OCI-LY7 (cell line): ENCODE measurements around the gene RUVBL2. TPM values are rescaled to one million over a fixed set of nuclear protein-coding genes. Genes with fewer than 3 reads are reported as not detected.
"Not testable (repeated sequence)": the region's sequence is repeated elsewhere in the genome, so short reads cannot be mapped to it uniquely, and the experiment has no call there.

Experiments
- BruUV-seq: library from RNA; stranded (reverse); fragments of 400-500 nt; replicated peaks from 2 replicates; lab custom pipeline; 2021; lab: Mats Ljungman, UMichigan
- CTCF ChIA-PET: fragments of 300-600 bp; sonication (Branson Sonifier 250); formaldehyde crosslinking; loops from one replicate; lab custom pipeline; 2022; ENCODE audit warnings: antibody characterized with exemption; ENCODE audit not compliant: unreplicated experiment; lab: Charles Lee
- POLR2A ChIA-PET: fragments of 300-600 bp; sonication (Branson Sonifier 250); formaldehyde crosslinking; loops from one replicate; lab custom pipeline; 2022; ENCODE audit warnings: antibody characterized with exemption; lab: Charles Lee
- DNase-seq: peaks from one replicate; pipeline ENCODE4 v3.0.0-alpha.2; 2015; ENCODE audit warnings: low spot score
- H2AFZ ChIP-seq: fragments of 200-600 bp; sonication (generic), shearing (Covaris generic); 2 replicates; pipeline ENCODE4 v1.6.1; 2014; ENCODE audit warnings: mild to moderate bottlenecking, antibody characterized with exemption, low read length, moderate library complexity
- H3K27ac ChIP-seq: fragments of 200-600 bp; sonication (generic); 2 replicates; pipeline ENCODE4 v1.5.1; 2014; ENCODE audit warnings: mixed run types, low read depth, mild to moderate bottlenecking, moderate library complexity, low read length, inconsistent platforms; ENCODE audit not compliant: poor library complexity, severe bottlenecking
- H3K36me3 ChIP-seq: fragments of 200-600 bp; sonication (generic); 2 replicates; pipeline ENCODE4 v1.6.1; 2014; ENCODE audit warnings: mild to moderate bottlenecking, antibody characterized with exemption, low read length, moderate library complexity, mixed read lengths; ENCODE audit not compliant: insufficient read depth
- H3K4me1 ChIP-seq: fragments of 200-600 bp; sonication (generic); 2 replicates; pipeline ENCODE4 v1.5.1; 2014; ENCODE audit warnings: mild to moderate bottlenecking, low read length; ENCODE audit not compliant: insufficient read depth, poor library complexity, severe bottlenecking
- H3K4me2 ChIP-seq: fragments of 200-600 bp; sonication (generic); 2 replicates; pipeline ENCODE4 v1.6.1; 2014; ENCODE audit warnings: mild to moderate bottlenecking, low read length
- H3K4me3 ChIP-seq: fragments of 200-600 bp; sonication (generic); 2 replicates; pipeline ENCODE4 v1.5.1; 2014; ENCODE audit warnings: mild to moderate bottlenecking, low read depth, low read length; ENCODE audit not compliant: poor library complexity, severe bottlenecking
- H3K79me2 ChIP-seq: fragments of 200-600 bp; sonication (generic); 2 replicates; pipeline ENCODE4 v1.6.1; 2016; ENCODE audit warnings: low read depth, mild to moderate bottlenecking, low read length, moderate library complexity, mixed read lengths; ENCODE audit not compliant: insufficient read depth
- H3K9me2 ChIP-seq: fragments of 200-600 bp; sonication (generic); 2 replicates; pipeline ENCODE4 v1.6.1; 2016; ENCODE audit warnings: mild to moderate bottlenecking, low read length, mixed read lengths; ENCODE audit not compliant: insufficient read depth
- H3K9me3 ChIP-seq: fragments of 200-600 bp; sonication (generic); 2 replicates; pipeline ENCODE4 v1.6.1; 2014; ENCODE audit warnings: mild to moderate bottlenecking, mixed run types, low read length, mixed read lengths
- H4K20me1 ChIP-seq: fragments of 200-600 bp; sonication (generic); 2 replicates; pipeline ENCODE4 v1.6.1; 2014; ENCODE audit warnings: mild to moderate bottlenecking, antibody characterized with exemption, low read length, moderate library complexity, mixed read lengths; ENCODE audit not compliant: insufficient read depth
- intact Hi-C: fragments of 100-400 bp; cut with micrococcal nuclease; formaldehyde crosslinking; loops from one replicate; pipeline ENCODE4 v1.10.0; 2022; ENCODE audit not compliant: unreplicated experiment
- total RNA-seq, 2 experiments: library from RNA; depleted of rRNA in 1 of 2; stranded (reverse); fragments of >200 nt in 1 of 2; shearing (Covaris generic) in 1 of 2; gene quantifications; 2 replicates each; pipeline ENCODE4 v1.2.3, GENCODE V29; 2014 to 2022
- TF ChIP-seq, protein P1 (sequence below): fragments of 200-600 bp; sonication (generic); conservative IDR thresholded peaks from 2 replicates; pipeline ENCODE4 v1.5.1; 2014; ENCODE audit warnings: mild to moderate bottlenecking, antibody characterized with exemption, low read length, moderate library complexity, mixed read lengths

RUVBL2 gene
- total RNA-seq, 2 experiments from 2014 or later, result 125 to 265 TPM

DNA sequence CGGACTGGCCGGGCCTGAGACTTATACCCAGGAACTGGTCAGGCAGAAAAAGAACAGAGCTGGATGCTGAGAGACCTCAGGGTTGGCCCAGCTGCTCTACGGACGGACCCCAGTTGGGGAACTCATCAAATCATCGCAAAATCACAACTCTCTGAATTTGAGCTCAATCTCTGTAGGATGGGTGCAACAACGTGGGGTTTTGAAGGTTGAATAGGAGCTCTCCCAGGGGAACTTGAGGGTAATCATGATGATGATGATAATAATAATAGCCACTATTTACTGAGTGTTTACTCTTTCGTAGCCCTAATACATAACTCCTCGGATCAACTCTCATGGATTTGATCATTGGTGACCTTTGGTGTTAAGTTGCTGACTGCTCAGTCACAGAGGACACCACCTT, 36.6 kb downstream of the RUVBL2 start:
- H3K9me3 ChIP-seq, H3K79me2 ChIP-seq, BruUV-seq, H3K4me3 ChIP-seq, H2AFZ ChIP-seq, H4K20me1 ChIP-seq, DNase-seq, CTCF ChIA-PET, H3K27ac ChIP-seq, H3K4me2 ChIP-seq, intact Hi-C loops, H3K9me2 ChIP-seq, POLR2A ChIA-PET, H3K36me3 ChIP-seq, H3K4me1 ChIP-seq: not testable (repeated sequence)

DNA sequence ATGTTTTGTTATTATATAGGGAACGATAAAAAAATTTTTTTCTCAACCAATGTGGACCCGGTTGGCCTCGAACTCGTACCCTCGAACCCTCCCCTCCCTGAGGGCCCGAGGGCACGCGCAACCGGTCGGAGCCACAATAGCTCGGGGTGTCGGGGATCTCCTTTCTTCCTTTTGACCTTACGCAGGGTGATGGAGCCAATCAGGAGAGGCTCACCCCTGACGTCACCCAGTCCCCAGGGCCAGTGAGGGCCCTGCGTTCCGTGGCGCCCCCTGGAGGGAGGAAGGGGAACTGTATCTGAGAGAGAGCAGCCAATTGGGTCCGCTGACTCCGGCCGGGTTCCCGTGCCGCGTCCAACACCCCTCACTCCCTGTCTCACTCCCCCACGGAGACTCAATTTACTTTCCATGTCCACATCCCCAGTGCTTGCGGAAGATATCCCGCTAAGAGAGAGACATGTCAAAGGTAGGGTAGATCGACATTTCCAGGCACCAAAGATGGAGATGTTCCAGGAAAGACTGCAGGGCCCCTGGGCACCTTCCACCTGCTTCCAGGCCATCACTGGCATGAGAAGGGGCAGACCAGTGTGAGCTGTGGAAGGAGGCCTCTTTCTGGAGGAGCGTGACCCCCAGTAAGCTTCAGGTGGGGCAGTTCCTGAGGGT, 38.1 kb downstream of the RUVBL2 start, which contains the start of gene CGB2:
Gene CGB2, plus strand, starts transcription at position 249 of the 660 bp plus-strand sequence. Its CDS starts 206 bp downstream, at position 455.
- H3K36me3 ChIP-seq, H3K4me3 ChIP-seq, H3K9me2 ChIP-seq, H4K20me1 ChIP-seq, CTCF ChIA-PET, BruUV-seq, H3K4me2 ChIP-seq, intact Hi-C loops, H2AFZ ChIP-seq, H3K79me2 ChIP-seq, H3K4me1 ChIP-seq, H3K27ac ChIP-seq, H3K9me3 ChIP-seq: not testable (repeated sequence)
- DNase-seq, result peak; percentile 45
- TF ChIP-seq, protein P1, sequence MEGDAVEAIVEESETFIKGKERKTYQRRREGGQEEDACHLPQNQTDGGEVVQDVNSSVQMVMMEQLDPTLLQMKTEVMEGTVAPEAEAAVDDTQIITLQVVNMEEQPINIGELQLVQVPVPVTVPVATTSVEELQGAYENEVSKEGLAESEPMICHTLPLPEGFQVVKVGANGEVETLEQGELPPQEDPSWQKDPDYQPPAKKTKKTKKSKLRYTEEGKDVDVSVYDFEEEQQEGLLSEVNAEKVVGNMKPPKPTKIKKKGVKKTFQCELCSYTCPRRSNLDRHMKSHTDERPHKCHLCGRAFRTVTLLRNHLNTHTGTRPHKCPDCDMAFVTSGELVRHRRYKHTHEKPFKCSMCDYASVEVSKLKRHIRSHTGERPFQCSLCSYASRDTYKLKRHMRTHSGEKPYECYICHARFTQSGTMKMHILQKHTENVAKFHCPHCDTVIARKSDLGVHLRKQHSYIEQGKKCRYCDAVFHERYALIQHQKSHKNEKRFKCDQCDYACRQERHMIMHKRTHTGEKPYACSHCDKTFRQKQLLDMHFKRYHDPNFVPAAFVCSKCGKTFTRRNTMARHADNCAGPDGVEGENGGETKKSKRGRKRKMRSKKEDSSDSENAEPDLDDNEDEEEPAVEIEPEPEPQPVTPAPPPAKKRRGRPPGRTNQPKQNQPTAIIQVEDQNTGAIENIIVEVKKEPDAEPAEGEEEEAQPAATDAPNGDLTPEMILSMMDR, result peak; percentile 76
- POLR2A ChIA-PET, result interaction anchor here (0.7 kb wide), 1 partner anchor 237 kb away, joined by 3 read pairs; no protein-coding TSS in a partner anchor

DNA sequence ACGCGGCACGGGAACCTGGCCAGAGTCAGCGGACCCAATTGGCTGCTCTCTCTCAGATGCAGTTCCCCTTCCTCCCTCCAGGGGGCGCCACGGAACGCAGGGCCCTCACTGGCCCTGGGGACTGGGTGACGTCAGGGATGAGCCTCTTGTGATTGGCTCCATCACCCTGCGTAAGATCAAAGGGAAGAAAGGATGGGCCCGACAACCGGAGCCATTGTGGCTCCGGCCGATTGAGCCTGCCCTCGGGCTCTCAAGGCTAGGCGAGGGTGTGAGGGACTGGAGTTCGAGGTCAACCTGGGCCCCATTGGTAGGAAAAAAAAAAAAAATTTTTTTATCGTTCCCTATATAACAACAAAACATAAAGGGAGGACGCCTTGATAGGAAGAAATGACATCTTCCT, 43.1 kb downstream of the RUVBL2 start, which contains the start of gene CGB1:
Gene CGB1, minus strand, starts transcription at position 81 of the 400 bp plus-strand sequence. CDS start 184 bp downstream, outside the sequence.
- H4K20me1 ChIP-seq, H3K9me3 ChIP-seq, H2AFZ ChIP-seq, CTCF ChIA-PET, H3K36me3 ChIP-seq, H3K4me1 ChIP-seq, BruUV-seq, intact Hi-C loops, H3K4me2 ChIP-seq, POLR2A ChIA-PET, H3K9me2 ChIP-seq, H3K27ac ChIP-seq, H3K4me3 ChIP-seq, H3K79me2 ChIP-seq: not testable (repeated sequence)
- DNase-seq, result peak; percentile 66
- TF ChIP-seq, protein P1, result peak; percentile 81

DNA sequence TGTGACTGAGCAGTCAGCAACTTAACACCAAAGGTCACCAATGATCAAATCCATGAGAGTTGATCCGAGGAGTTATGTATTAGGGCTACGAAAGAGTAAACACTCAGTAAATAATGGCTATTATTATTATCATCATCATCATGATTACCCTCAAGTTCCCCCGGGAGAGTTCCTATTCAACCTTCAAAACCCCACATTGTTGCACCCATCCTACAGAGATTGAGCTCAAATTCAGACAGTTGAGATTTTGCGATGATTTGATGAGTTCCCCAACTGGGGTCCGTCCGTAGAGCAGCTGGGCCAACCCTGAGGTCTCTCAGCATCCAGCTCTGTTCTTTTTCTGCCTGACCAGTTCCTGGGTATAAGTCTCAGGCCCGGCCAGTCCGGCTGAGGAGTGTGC, 44.4 kb downstream of the RUVBL2 start:
- H3K27ac ChIP-seq, DNase-seq, H3K4me1 ChIP-seq, H3K36me3 ChIP-seq, POLR2A ChIA-PET, H3K4me2 ChIP-seq, H3K79me2 ChIP-seq, BruUV-seq, H4K20me1 ChIP-seq, CTCF ChIA-PET, H3K4me3 ChIP-seq, H3K9me2 ChIP-seq, H2AFZ ChIP-seq, intact Hi-C loops, H3K9me3 ChIP-seq: not testable (repeated sequence)

DNA sequence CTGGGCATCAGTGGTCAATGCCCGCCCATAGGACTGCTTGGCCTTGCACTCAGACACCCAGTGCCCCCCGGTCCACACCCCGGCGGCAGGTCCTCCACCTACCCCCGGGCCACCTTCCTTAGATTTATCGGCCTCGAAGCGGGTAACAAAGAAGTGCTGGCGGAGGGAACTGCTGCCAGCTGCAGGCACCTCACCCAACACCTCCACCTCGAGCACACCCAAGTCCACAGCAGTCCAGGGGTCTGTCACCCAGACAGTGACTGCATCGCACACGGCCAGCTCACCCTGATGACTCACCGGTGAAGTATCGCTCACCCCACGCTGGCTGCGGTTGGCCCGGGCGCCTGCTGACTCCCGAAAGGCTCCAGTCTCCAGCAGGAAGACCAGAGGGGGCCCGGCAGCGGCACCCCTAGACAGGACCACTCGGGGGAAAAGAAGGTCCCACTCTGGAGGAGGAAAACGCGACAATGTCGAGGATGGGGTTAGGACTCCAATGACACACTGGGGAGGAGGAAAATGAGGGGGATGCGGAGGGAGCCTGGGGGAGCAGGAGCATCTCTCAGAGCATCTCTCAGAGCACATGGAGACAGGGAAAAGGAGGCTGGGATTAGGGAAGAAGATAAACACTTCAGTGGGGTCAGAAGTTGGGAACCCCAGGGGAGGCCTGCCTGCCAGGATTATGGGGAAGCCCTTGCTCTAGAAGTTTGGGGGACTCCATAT, 45.0 kb downstream of the RUVBL2 start:
- DNase-seq, H3K36me3 ChIP-seq, intact Hi-C loops, POLR2A ChIA-PET, H3K9me3 ChIP-seq, H3K9me2 ChIP-seq, H3K27ac ChIP-seq, H3K4me2 ChIP-seq, H3K79me2 ChIP-seq, H2AFZ ChIP-seq, BruUV-seq, H4K20me1 ChIP-seq, H3K4me3 ChIP-seq, CTCF ChIA-PET, H3K4me1 ChIP-seq: not testable (repeated sequence)
